Uterus (tissue), 2 donors: ENCODE data around the gene VPS16.

Experiments used
- CTCF ChIP-seq, 4 experiments: fragments of 200-600 bp in 2 of 4; fragments of 450-650 bp in 2 of 4; sonication (generic) in 2 of 4; IDR thresholded peaks; one replicate each; pipeline ENCODE4 v1.5.1; 2016 to 2019; ENCODE audit warnings: antibody characterized with exemption in 4 of 4, mild to moderate bottlenecking in 2 of 4, moderate library complexity in 1 of 4
- POLR2A ChIP-seq, 2 donors: fragments of 450-650 bp; IDR thresholded peaks; one replicate each; pipeline ENCODE4 v1.6.1; 2016; ENCODE audit warnings: antibody characterized with exemption in 2 of 2, mild to moderate bottlenecking in 1 of 2, moderate library complexity in 1 of 2

GRCh38 chr20:2840967-2841531 lies 504 bp downstream of the VPS16 start:
- TF ChIP-seq CTCF (IDR thresholded peaks at IDR 0.05) (no peak), POLR2A (IDR thresholded peaks at IDR 0.05) (no peak)
